ENCODE data around the gene SLC4A2.

DNA sequence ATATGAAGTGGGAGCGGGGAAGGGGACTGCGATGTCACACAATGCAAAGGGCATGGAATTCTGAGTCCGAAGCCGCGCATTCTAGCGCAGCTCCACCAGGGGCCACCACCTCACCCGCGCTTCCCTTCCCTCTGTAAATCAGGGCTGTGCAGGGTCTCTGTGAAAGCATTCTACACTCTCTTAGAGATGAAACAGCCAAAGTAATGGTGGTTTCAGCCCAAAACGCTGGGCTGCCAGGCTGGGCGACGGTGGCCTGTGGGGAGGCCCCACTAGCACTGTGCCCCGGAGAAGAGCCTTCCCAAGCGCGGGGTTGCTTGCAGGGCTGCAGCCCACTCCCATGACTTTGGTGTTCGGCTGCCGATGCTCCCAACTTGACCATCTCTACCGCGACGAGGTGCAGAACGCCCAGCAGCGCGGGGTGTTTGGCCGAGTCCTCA, 46.5 kb upstream of the SLC4A2 start:
- TF ChIP-seq EP300 (IDR thresholded peaks at IDR 0.05) (no peak), CHD4 (IDR thresholded peaks at IDR 0.05; ENCODE audit: borderline replicate concordance) (no peak), SMC3 (IDR thresholded peaks at IDR 0.05) (peak; percentile 46; the same call in 2 of the 3 replicates), POLR2A (IDR thresholded peaks at IDR 0.05; ENCODE audit: low read length) (no peak), POLR2AphosphoS2 (conservative IDR thresholded peaks at IDR 0.05; ENCODE audit: low read length) (no peak), MAZ (IDR thresholded peaks at IDR 0.05; ENCODE audit: borderline replicate concordance, low read depth, low read length) (no peak)
- TF ChIP-seq, protein P1, sequence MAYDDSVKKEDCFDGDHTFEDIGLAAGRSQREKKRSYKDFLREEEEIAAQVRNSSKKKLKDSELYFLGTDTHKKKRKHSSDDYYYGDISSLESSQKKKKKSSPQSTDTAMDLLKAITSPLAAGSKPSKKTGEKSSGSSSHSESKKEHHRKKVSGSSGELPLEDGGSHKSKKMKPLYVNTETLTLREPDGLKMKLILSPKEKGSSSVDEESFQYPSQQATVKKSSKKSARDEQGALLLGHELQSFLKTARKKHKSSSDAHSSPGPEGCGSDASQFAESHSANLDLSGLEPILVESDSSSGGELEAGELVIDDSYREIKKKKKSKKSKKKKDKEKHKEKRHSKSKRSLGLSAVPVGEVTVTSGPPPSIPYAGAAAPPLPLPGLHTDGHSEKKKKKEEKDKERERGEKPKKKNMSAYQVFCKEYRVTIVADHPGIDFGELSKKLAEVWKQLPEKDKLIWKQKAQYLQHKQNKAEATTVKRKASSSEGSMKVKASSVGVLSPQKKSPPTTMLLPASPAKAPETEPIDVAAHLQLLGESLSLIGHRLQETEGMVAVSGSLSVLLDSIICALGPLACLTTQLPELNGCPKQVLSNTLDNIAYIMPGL (CRISPR knock-in tag; IDR thresholded peaks at IDR 0.05; ENCODE audit: borderline replicate concordance) = no peak
- TF ChIP-seq, protein P2, sequence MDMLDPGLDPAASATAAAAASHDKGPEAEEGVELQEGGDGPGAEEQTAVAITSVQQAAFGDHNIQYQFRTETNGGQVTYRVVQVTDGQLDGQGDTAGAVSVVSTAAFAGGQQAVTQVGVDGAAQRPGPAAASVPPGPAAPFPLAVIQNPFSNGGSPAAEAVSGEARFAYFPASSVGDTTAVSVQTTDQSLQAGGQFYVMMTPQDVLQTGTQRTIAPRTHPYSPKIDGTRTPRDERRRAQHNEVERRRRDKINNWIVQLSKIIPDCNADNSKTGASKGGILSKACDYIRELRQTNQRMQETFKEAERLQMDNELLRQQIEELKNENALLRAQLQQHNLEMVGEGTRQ (IDR thresholded peaks at IDR 0.05) = no peak
- TF ChIP-seq, protein P3, sequence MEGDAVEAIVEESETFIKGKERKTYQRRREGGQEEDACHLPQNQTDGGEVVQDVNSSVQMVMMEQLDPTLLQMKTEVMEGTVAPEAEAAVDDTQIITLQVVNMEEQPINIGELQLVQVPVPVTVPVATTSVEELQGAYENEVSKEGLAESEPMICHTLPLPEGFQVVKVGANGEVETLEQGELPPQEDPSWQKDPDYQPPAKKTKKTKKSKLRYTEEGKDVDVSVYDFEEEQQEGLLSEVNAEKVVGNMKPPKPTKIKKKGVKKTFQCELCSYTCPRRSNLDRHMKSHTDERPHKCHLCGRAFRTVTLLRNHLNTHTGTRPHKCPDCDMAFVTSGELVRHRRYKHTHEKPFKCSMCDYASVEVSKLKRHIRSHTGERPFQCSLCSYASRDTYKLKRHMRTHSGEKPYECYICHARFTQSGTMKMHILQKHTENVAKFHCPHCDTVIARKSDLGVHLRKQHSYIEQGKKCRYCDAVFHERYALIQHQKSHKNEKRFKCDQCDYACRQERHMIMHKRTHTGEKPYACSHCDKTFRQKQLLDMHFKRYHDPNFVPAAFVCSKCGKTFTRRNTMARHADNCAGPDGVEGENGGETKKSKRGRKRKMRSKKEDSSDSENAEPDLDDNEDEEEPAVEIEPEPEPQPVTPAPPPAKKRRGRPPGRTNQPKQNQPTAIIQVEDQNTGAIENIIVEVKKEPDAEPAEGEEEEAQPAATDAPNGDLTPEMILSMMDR (IDR thresholded peaks at IDR 0.05) = peak; percentile 52
